K562 (cell line): ENCODE data around the gene EMILIN3. TPM values are rescaled to one million over a fixed set of nuclear protein-coding genes. Genes with fewer than 3 reads are reported as not detected.

ENCODE experiments used
- ATAC-seq: fragments of 200-7000 bp; cut with Tn5 transposase; 3 replicates; pipeline ENCODE4 v1.9.1; 2020; ENCODE audit warnings: moderate library complexity
- BruUV-seq: library from RNA; stranded (reverse); fragments of 400-500 nt; replicated peaks from 2 replicates; lab custom pipeline; 2021; lab: Mats Ljungman, UMichigan
- CTCF ChIA-PET: fragments of 300-600 bp; formaldehyde crosslinking; extraction: SDS; loops from one replicate; lab custom pipeline; 2021; ENCODE audit warnings: low intra/inter-chr PET ratio; lab: Yijun Ruan, JAX
- POLR2A ChIA-PET: fragments of 300-600, 350-650 bp; sonication (Branson Sonifier 250); formaldehyde crosslinking; extraction: SDS; loops from one replicate; lab custom pipeline; 2021; ENCODE audit warnings: antibody characterized with exemption, inconsistent platforms; lab: Yijun Ruan, JAX
- DNase-seq, 4 experiments: peaks; one replicate each; pipeline versions ENCODE4 v3.0.0 to v3.0.0-alpha.2; 2011 to 2018; ENCODE audit warnings: low spot score in 3 of 4, mixed read lengths in 3 of 4; ENCODE audit errors: extremely low read depth in 1 of 4
- FAIRE-seq: peaks from 2 replicates; lab custom pipeline; 2011; peaks lifted over from hg19 to GRCh38; lab: Jason Lieb, UNC
- H2AFZ ChIP-seq: 2 replicates; pipeline ENCODE4 v1.6.0; 2011; ENCODE audit warnings: low read depth, low read length, control low read depth, inconsistent platforms
- H3K27ac ChIP-seq: fragments of 200-600 bp; 3 replicates; pipeline ENCODE4 v1.8.0; 2011; ENCODE audit warnings: low read depth, mild to moderate bottlenecking, control low read depth, inconsistent platforms, low read length, moderate library complexity, mixed read lengths; ENCODE audit errors: extremely low read depth
- H3K27me3 ChIP-seq, 2 experiments: fragments of 300-600 bp in 1 of 2; 2 replicates in 1 of 2; 3 replicates in 1 of 2; pipeline versions ENCODE4 v1.6.0 to v1.8.0; 2011; ENCODE audit warnings: inconsistent platforms in 2 of 2, low read length in 2 of 2, mild to moderate bottlenecking in 1 of 2, mixed read lengths in 1 of 2, moderate library complexity in 1 of 2; ENCODE audit not compliant: control insufficient read depth in 2 of 2, insufficient read depth in 2 of 2
- H3K36me3 ChIP-seq: fragments of 300-600 bp; 3 replicates; pipeline ENCODE4 v1.8.0; 2011; ENCODE audit warnings: mild to moderate bottlenecking, low read length, inconsistent platforms; ENCODE audit not compliant: control insufficient read depth, insufficient read depth
- H3K4me1 ChIP-seq, 2 experiments: fragments of 200-600 bp in 1 of 2; replicated peaks in 1 of 2; 2 replicates in 1 of 2; 3 replicates in 1 of 2; pipeline versions ENCODE4 v1.5.1 to v1.8.0; 2011; ENCODE audit warnings: inconsistent platforms in 2 of 2, low read length in 2 of 2, mild to moderate bottlenecking in 1 of 2, mixed read lengths in 1 of 2, moderate library complexity in 1 of 2; ENCODE audit not compliant: control insufficient read depth in 2 of 2, insufficient read depth in 2 of 2
- H3K4me2 ChIP-seq: 2 replicates; pipeline ENCODE4 v1.6.1; 2011; ENCODE audit warnings: low read length, control low read depth, inconsistent platforms, mixed read lengths; ENCODE audit not compliant: insufficient read depth
- H3K4me3 ChIP-seq: fragments of 200-600 bp; sonication (generic), shearing (Covaris generic); 2 replicates; pipeline ENCODE4 v1.5.1; 2016; ENCODE audit warnings: control low read depth, inconsistent platforms
- H3K79me2 ChIP-seq: fragments of 200-600 bp; 3 replicates; pipeline ENCODE4 v1.8.0; 2011; ENCODE audit warnings: low read length, inconsistent platforms; ENCODE audit not compliant: control insufficient read depth, insufficient read depth
- H3K9ac ChIP-seq, 2 experiments: 2 replicates each; pipeline versions ENCODE4 v1.6.0 to v1.6.1; 2011; ENCODE audit warnings: low read depth in 2 of 2, low read length in 2 of 2, control low read depth in 1 of 2, inconsistent platforms in 1 of 2, mild to moderate bottlenecking in 1 of 2, mixed read lengths in 1 of 2; ENCODE audit not compliant: insufficient read depth in 1 of 2
- H3K9me1 ChIP-seq: one replicate; pipeline ENCODE4 v1.6.0; 2011; ENCODE audit warnings: inconsistent platforms, mild to moderate bottlenecking, low read length, moderate library complexity; ENCODE audit not compliant: control insufficient read depth, insufficient read depth
- H3K9me3 ChIP-seq: replicated peaks from 2 replicates; pipeline ENCODE4 v1.5.1; 2011; ENCODE audit warnings: low read depth, low read length, inconsistent platforms; ENCODE audit not compliant: control insufficient read depth, insufficient read depth
- H4K20me1 ChIP-seq: replicated peaks from 2 replicates; pipeline ENCODE4 v1.6.1; 2011; ENCODE audit warnings: low read length, inconsistent platforms, mixed read lengths; ENCODE audit not compliant: control insufficient read depth, insufficient read depth
- EGR1 ChIP-seq: fragments of 450-650 bp; conservative IDR thresholded peaks from 2 replicates; pipeline ENCODE4 v1.6.1; 2017; ENCODE audit warnings: mild to moderate bottlenecking
- FOS ChIP-seq: IDR thresholded peaks from 3 replicates; pipeline ENCODE4 v1.6.1; 2011; ENCODE audit not compliant: insufficient read length; ENCODE audit errors: extremely low read depth
- FOXJ2 ChIP-seq: fragments of 200-800 bp; sonication (Bioruptor generic); IDR thresholded peaks from 2 replicates; pipeline ENCODE4 v1.6.1; 2016; ENCODE audit warnings: missing genetic modification characterization, missing compliant biosample characterization
- JUNB ChIP-seq: fragments of 450-650 bp; formaldehyde crosslinking; conservative IDR thresholded peaks from 2 replicates; pipeline ENCODE4 v1.4.0; 2020; ENCODE audit warnings: mild to moderate bottlenecking
- NBN ChIP-seq: fragments of 450-650 bp; IDR thresholded peaks from 2 replicates; pipeline ENCODE4 v1.6.1; 2016; ENCODE audit warnings: low read depth, mild to moderate bottlenecking
- PATZ1 ChIP-seq: fragments of 250-450 bp; sonication (Bioruptor Pico); IDR thresholded peaks from 2 replicates; pipeline ENCODE4 v1.5.0; 2020; ENCODE audit warnings: mild to moderate bottlenecking, borderline replicate concordance
- PREB ChIP-seq: sonication (generic); formaldehyde crosslinking; IDR thresholded peaks from 2 replicates; pipeline ENCODE4 v1.8.1; 2023; ENCODE audit warnings: mild to moderate bottlenecking, missing genetic modification reagents
- WGBS: fragments of 100-300 bp; shearing (Covaris generic); methylation state at CpG from one replicate; pipeline ENCODE4 v1.1.6; 2016; ENCODE audit warnings: low coverage, mixed read lengths; ENCODE audit not compliant: insufficient coverage; ENCODE audit errors: missing lambda C conversion rate; 5-methylcytosine and 5-hydroxymethylcytosine counted together
- in situ Hi-C: fragments of 300-500 bp; cut with MboI; formaldehyde crosslinking; loops from 4 replicates; pipeline ENCODE4 v1.15.0; 2018; ENCODE audit warnings: inconsistent platforms, mixed read lengths
- intact Hi-C: fragments of 100-400 bp; cut with micrococcal nuclease; formaldehyde crosslinking; loops from 2 replicates; pipeline ENCODE4 v1.14.2; 2022
- polyA plus RNA-seq, 8 experiments: library from polyadenylated mRNA; depleted of rRNA in 4 of 8; stranded (reverse) in 5 of 8; unstranded in 3 of 8; fragments of >200 nt; fragmentation: Nextera tagmentation in 2 of 8; fragmentation: Illumina TruSeq in 1 of 8; extraction: Ambion mirVana in 2 of 8; extraction: Trizol in 1 of 8; gene quantifications; 2 replicates each; pipeline versions ENCODE4 v1.2.1 to v1.2.3, GENCODE V29; 2011 to 2014; ENCODE audit warnings: inconsistent platforms in 1 of 8, missing spikeins in 1 of 8
- total RNA-seq, 7 experiments: library from RNA; depleted of rRNA in 6 of 7; stranded (reverse); fragments of >200 nt in 6 of 7; fragmentation: Illumina TruSeq in 2 of 7; extraction: Trizol in 2 of 7; gene quantifications; 2 replicates each; pipeline versions ENCODE4 v1.2.1 to v1.2.3, GENCODE V29; 2011 to 2021; ENCODE audit warnings: low replicate concordance in 1 of 7
- TF ChIP-seq, protein P1 (sequence below): fragments of 450-650 bp; IDR thresholded peaks from 2 replicates; pipeline ENCODE4 v1.7.0; 2016; ENCODE audit warnings: borderline replicate concordance
- TF ChIP-seq, protein P2 (sequence below): fragments of 450-650 bp; IDR thresholded peaks from 2 replicates; pipeline ENCODE4 v1.6.1; 2016; ENCODE audit warnings: missing biosample characterization, missing genetic modification characterization
- TF ChIP-seq, protein P3 (sequence below): sonication (generic); IDR thresholded peaks from 2 replicates; pipeline ENCODE4 v1.6.1; 2016

EMILIN3 gene
- total and polyA plus RNA-seq, 9 of the 15 experiments (the other 6 are each of a cell fraction or from before 2014, with no cell fraction given) = 0.01 to 0.07 TPM; not detected in 7

GRCh38 chr20:41334443-41335421 lies 31.9 kb downstream of the EMILIN3 start:
- peaks cover 2 to 10% of the 10 kb centered on the region in 2 experiments; a peak in 3 of 5 replicates for H3K27me3 ChIP-seq
- H3K9ac ChIP-seq = 0 out of 4 replicates have a peak overlapping the region, but pooled peaks of 1 of the 2 experiments have one; percentile 45
- no peak overlapping the region for H3K27ac ChIP-seq
- no peak overlapping the region for H3K4me2 ChIP-seq
- CTCF ChIA-PET = no interaction called here
- no peak overlapping the region for H2AFZ ChIP-seq
- H3K4me1 ChIP-seq = peaks cover 4 to 6% of the 10 kb centered on the region in 2 experiments; a peak in 4 of 5 replicates
- H4K20me1 ChIP-seq = no peaks in the 10 kb centered on the region
- H3K36me3 ChIP-seq = no peaks in the 10 kb centered on the region
- no TSS peak for BruUV-seq
- no peak overlapping the region for H3K4me3 ChIP-seq
- no peaks in the 10 kb centered on the region for H3K79me2 ChIP-seq
- DNase-seq (no peak), ATAC-seq (no peak), FAIRE-seq (no peak)
- intact Hi-C loops (no loop called here), in situ Hi-C loops (no loop called here)
- no peaks in the 10 kb centered on the region for H3K9me3 ChIP-seq
- TF ChIP-seq JUNB (CRISPR knock-in tag) (no peak), PREB (CRISPR knock-in tag) (no peak), FOXJ2 (tag) (no peak), FOS (no peak), EGR1 (no peak), PATZ1 (CRISPR knock-in tag) (no peak), NBN (no peak)
- TF ChIP-seq, protein P1, sequence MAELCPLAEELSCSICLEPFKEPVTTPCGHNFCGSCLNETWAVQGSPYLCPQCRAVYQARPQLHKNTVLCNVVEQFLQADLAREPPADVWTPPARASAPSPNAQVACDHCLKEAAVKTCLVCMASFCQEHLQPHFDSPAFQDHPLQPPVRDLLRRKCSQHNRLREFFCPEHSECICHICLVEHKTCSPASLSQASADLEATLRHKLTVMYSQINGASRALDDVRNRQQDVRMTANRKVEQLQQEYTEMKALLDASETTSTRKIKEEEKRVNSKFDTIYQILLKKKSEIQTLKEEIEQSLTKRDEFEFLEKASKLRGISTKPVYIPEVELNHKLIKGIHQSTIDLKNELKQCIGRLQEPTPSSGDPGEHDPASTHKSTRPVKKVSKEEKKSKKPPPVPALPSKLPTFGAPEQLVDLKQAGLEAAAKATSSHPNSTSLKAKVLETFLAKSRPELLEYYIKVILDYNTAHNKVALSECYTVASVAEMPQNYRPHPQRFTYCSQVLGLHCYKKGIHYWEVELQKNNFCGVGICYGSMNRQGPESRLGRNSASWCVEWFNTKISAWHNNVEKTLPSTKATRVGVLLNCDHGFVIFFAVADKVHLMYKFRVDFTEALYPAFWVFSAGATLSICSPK = no peak
- TF ChIP-seq, protein P2, sequence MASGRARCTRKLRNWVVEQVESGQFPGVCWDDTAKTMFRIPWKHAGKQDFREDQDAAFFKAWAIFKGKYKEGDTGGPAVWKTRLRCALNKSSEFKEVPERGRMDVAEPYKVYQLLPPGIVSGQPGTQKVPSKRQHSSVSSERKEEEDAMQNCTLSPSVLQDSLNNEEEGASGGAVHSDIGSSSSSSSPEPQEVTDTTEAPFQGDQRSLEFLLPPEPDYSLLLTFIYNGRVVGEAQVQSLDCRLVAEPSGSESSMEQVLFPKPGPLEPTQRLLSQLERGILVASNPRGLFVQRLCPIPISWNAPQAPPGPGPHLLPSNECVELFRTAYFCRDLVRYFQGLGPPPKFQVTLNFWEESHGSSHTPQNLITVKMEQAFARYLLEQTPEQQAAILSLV (tag) = no peak
- TF ChIP-seq, protein P3, sequence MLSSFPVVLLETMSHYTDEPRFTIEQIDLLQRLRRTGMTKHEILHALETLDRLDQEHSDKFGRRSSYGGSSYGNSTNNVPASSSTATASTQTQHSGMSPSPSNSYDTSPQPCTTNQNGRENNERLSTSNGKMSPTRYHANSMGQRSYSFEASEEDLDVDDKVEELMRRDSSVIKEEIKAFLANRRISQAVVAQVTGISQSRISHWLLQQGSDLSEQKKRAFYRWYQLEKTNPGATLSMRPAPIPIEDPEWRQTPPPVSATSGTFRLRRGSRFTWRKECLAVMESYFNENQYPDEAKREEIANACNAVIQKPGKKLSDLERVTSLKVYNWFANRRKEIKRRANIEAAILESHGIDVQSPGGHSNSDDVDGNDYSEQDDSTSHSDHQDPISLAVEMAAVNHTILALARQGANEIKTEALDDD = no peak
- no peaks in the 10 kb centered on the region for H3K9me1 ChIP-seq
- POLR2A ChIA-PET = interaction anchor here (0.6 kb wide), 1 partner anchor 421 kb away, joined by 3 read pairs; no protein-coding TSS in a partner anchor
- 32% methylated on average over 15 of the region's 15 CpGs for WGBS
